B cell (primary cell): ENCODE data around the gene COL9A3. TPM values are rescaled to one million over a fixed set of nuclear protein-coding genes. Genes with fewer than 3 reads are reported as not detected.

Experiments used
- ATAC-seq: fragments of 200-7000 bp; cut with Tn5 transposase; one replicate; pipeline ENCODE4 v1.10.0; 2021; ENCODE audit warnings: low read depth, mild to moderate bottlenecking, moderate number of reproducible peaks, moderate library complexity
- CTCF ChIA-PET: fragments of 350-600 bp; sonication (Branson Sonifier 250); formaldehyde crosslinking; loops from one replicate; lab custom pipeline; 2021; ENCODE audit warnings: antibody characterized with exemption, inconsistent platforms; lab: Charles Lee
- POLR2A ChIA-PET: fragments of 350-600 bp; sonication (Branson Sonifier 250); formaldehyde crosslinking; loops from one replicate; lab custom pipeline; 2021; ENCODE audit warnings: antibody characterized with exemption; lab: Charles Lee
- DNase-seq: peaks from one replicate; pipeline ENCODE4 v3.0.0; 2013
- H2AFZ ChIP-seq: 2 replicates; pipeline ENCODE4 v1.6.1; 2012; ENCODE audit warnings: mild to moderate bottlenecking, low read depth, low read length; ENCODE audit not compliant: insufficient read depth, poor library complexity, severe bottlenecking
- H3K27ac ChIP-seq, 2 donors: 1 replicate in 1 of 2; 2 replicates in 1 of 2; pipeline ENCODE4 v1.5.1; 2012 to 2013; ENCODE audit warnings: low read length in 2 of 2, mild to moderate bottlenecking in 2 of 2, moderate library complexity in 1 of 2
- H3K27me3 ChIP-seq, 4 experiments: fragments of 200-600 bp in 1 of 4; sonication (generic) in 1 of 4; replicated peaks in 1 of 4; 1 replicate in 2 of 4; 2 replicates in 2 of 4; pipeline versions ENCODE4 v1.6.1 to v1.7.0; 2013 to 2016; ENCODE audit warnings: low read length in 3 of 4, mild to moderate bottlenecking in 2 of 4, mixed read lengths in 1 of 4, moderate library complexity in 1 of 4; ENCODE audit not compliant: insufficient read depth in 4 of 4, control insufficient read depth in 3 of 4; ENCODE audit errors: control extremely low read depth in 1 of 4
- H3K36me3 ChIP-seq, 2 experiments: replicated peaks in 1 of 2; 1 replicate in 1 of 2; 2 replicates in 1 of 2; pipeline versions ENCODE4 v1.6.1 to v1.7.1; 2013; ENCODE audit warnings: low read length in 1 of 2; ENCODE audit not compliant: insufficient read depth in 2 of 2, control insufficient read depth in 1 of 2; ENCODE audit errors: control extremely low read depth in 1 of 2, extremely low read depth in 1 of 2
- H3K4me1 ChIP-seq, 2 donors: fragments of 200-600 bp in 1 of 2; sonication (generic) in 1 of 2; 1 replicate in 1 of 2; 2 replicates in 1 of 2; pipeline versions ENCODE4 v1.5.1 to v1.6.1; 2013 to 2017; ENCODE audit warnings: low read length in 2 of 2; ENCODE audit not compliant: control insufficient read depth in 2 of 2, insufficient read depth in 2 of 2
- H3K4me2 ChIP-seq: replicated peaks from 2 replicates; pipeline ENCODE3; 2012; ENCODE audit warnings: mild to moderate bottlenecking, low read depth, low read length; ENCODE audit not compliant: poor library complexity, severe bottlenecking
- H3K4me3 ChIP-seq, 5 experiments: fragments of 200-600 bp in 1 of 5; sonication (generic) in 1 of 5; 1 replicate in 3 of 5; 2 replicates in 2 of 5; pipeline versions ENCODE4 v1.5.1 to v1.7.0; 2011 to 2016; ENCODE audit warnings: low read length in 4 of 5, mild to moderate bottlenecking in 4 of 5, low read depth in 2 of 5, control low read depth in 1 of 5, moderate library complexity in 1 of 5; ENCODE audit not compliant: insufficient read depth in 1 of 5; ENCODE audit errors: control extremely low read depth in 1 of 5, extremely low read depth in 1 of 5
- H3K79me2 ChIP-seq: fragments of 200-600 bp; sonication (generic); one replicate; pipeline ENCODE4 v1.6.0; 2016; ENCODE audit warnings: low read length; ENCODE audit not compliant: control insufficient read depth, insufficient read depth
- H3K9ac ChIP-seq: fragments of 200-600 bp; sonication (generic); 2 replicates; pipeline ENCODE4 v1.6.1; 2017; ENCODE audit warnings: mild to moderate bottlenecking, low read length, moderate library complexity
- H3K9me3 ChIP-seq, 3 donors: one replicate each; pipeline versions ENCODE4 v1.6.1 to v1.7.1; 2013; ENCODE audit warnings: low read length in 2 of 3; ENCODE audit not compliant: control insufficient read depth in 2 of 3, insufficient read depth in 1 of 3; ENCODE audit errors: control extremely low read depth in 1 of 3
- H4K20me1 ChIP-seq: 2 replicates; pipeline ENCODE4 v1.6.0; 2012; ENCODE audit warnings: mild to moderate bottlenecking, low read length; ENCODE audit not compliant: insufficient read depth, control insufficient read depth, poor library complexity, severe bottlenecking
- H3K27ac Mint-ChIP-seq: one replicate; pipeline ENCODE4 v1.8.0; 2021; ENCODE audit warnings: mixed read lengths
- H3K27me3 Mint-ChIP-seq: one replicate; pipeline ENCODE4 v1.8.0; 2021; ENCODE audit warnings: mixed read lengths
- H3K4me1 Mint-ChIP-seq: one replicate; pipeline ENCODE4 v1.8.0; 2021; ENCODE audit warnings: mixed read lengths
- H3K4me3 Mint-ChIP-seq: one replicate; pipeline ENCODE4 v1.8.0; 2021; ENCODE audit warnings: mixed read lengths
- H3K9me3 Mint-ChIP-seq: one replicate; pipeline ENCODE4 v1.8.0; 2022; ENCODE audit warnings: mixed read lengths; ENCODE audit not compliant: insufficient read depth
- EZH2 ChIP-seq: IDR thresholded peaks from 2 replicates; pipeline ENCODE4 v1.6.1; 2012; ENCODE audit warnings: borderline replicate concordance, low read depth, mild to moderate bottlenecking, moderate library complexity, low read length; ENCODE audit not compliant: insufficient read depth, poor library complexity, severe bottlenecking
- WGBS: methylation state at CpG from one replicate; pipeline ENCODE4 v1.1.5; 2013; ENCODE audit warnings: missing lambda C conversion rate; ENCODE audit not compliant: insufficient coverage; 5-methylcytosine and 5-hydroxymethylcytosine counted together
- intact Hi-C: fragments of 100-400 bp; cut with micrococcal nuclease; formaldehyde crosslinking; loops from one replicate; pipeline ENCODE4 v1.10.0; 2022
- polyA plus RNA-seq: library from polyadenylated mRNA; depleted of rRNA; stranded (reverse); fragments of >200 nt; gene quantifications from 2 replicates; pipeline ENCODE4 v1.2.3, GENCODE V29; 2012
- total RNA-seq, 2 donors: library from RNA; stranded (reverse); fragments of 120-200 nt in 1 of 2; gene quantifications; 1 replicate in 1 of 2; 2 replicates in 1 of 2; pipeline versions ENCODE4 v1.2.3 to v1.2.4, GENCODE V29; 2013 to 2022
- TF ChIP-seq, protein P1 (sequence below): fragments of 200-600 bp; IDR thresholded peaks from one replicate; pipeline ENCODE4 v1.8.0; 2022; ENCODE audit warnings: antibody characterized with exemption, mild to moderate bottlenecking

Gene COL9A3
- total and polyA plus RNA-seq, 2 donors (not counting 1 experiment from before 2014, with no cell fraction given), result 10.7 to 96.3 TPM

DNA sequence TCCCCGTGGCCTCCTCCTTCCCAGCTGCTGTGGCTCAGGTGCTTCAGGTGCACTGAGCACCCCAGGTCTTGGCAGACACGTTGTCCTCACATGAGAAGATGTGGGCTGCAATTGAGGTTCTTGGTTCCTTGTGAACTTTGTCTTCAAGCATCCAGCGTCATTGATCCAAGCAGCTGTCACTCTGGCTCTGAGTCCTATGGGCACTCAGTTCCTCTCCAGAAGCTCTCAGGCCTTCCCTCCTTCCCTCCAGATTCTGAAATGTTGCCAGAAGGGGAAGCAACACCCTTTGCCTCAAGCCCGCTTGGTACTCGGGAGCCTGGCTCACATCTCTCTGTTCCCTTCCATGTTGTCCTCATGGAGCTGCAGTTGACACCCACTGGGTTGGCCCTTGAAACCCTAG lies 29.0 kb upstream of the COL9A3 start:
- peaks cover 0 to 11% of the 10 kb centered on the region in 2 donors for H3K4me1 ChIP-seq
- Mint-ChIP-seq H3K4me1 (peaks cover 8% of the 10 kb centered on the region), H3K9me3 (no peaks in the 10 kb centered on the region), H3K27ac (no peak overlapping the region), H3K27me3 (no peaks in the 10 kb centered on the region), H3K4me3 (no peak overlapping the region)
- H3K4me2 ChIP-seq, result no peak overlapping the region
- no peaks in the 10 kb centered on the region for H4K20me1 ChIP-seq
- H3K9me3 ChIP-seq, result no peaks in the 10 kb centered on the region
- TF ChIP-seq, protein P1, sequence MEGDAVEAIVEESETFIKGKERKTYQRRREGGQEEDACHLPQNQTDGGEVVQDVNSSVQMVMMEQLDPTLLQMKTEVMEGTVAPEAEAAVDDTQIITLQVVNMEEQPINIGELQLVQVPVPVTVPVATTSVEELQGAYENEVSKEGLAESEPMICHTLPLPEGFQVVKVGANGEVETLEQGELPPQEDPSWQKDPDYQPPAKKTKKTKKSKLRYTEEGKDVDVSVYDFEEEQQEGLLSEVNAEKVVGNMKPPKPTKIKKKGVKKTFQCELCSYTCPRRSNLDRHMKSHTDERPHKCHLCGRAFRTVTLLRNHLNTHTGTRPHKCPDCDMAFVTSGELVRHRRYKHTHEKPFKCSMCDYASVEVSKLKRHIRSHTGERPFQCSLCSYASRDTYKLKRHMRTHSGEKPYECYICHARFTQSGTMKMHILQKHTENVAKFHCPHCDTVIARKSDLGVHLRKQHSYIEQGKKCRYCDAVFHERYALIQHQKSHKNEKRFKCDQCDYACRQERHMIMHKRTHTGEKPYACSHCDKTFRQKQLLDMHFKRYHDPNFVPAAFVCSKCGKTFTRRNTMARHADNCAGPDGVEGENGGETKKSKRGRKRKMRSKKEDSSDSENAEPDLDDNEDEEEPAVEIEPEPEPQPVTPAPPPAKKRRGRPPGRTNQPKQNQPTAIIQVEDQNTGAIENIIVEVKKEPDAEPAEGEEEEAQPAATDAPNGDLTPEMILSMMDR, result no peak
- TF ChIP-seq EZH2, result no peak
- CTCF ChIA-PET, result interaction anchor here (0.8 to 2.4 kb wide), 3 partner anchors 21 to 170 kb away, joined by 3 to 10 read pairs (median 4); partner anchors contain the start of gene SLCO4A1
- POLR2A ChIA-PET, result interaction anchor here (1.5 kb wide), 1 partner anchor 164 kb away, joined by 3 read pairs; no protein-coding TSS in a partner anchor
- H3K36me3 ChIP-seq, result no peaks in the 10 kb centered on the region
- H3K27ac ChIP-seq, result no peak overlapping the region
- no peak overlapping the region for H3K4me3 ChIP-seq
- H3K27me3 ChIP-seq, result no peaks in the 10 kb centered on the region
- intact Hi-C loops, result no loop called here
- 91% methylated on average over 5 of the region's 5 CpGs for WGBS
- ATAC-seq (no peak), DNase-seq (no peak)
- no peak overlapping the region for H2AFZ ChIP-seq
- H3K79me2 ChIP-seq, result no peaks in the 10 kb centered on the region
- H3K9ac ChIP-seq, result no peak overlapping the region

DNA sequence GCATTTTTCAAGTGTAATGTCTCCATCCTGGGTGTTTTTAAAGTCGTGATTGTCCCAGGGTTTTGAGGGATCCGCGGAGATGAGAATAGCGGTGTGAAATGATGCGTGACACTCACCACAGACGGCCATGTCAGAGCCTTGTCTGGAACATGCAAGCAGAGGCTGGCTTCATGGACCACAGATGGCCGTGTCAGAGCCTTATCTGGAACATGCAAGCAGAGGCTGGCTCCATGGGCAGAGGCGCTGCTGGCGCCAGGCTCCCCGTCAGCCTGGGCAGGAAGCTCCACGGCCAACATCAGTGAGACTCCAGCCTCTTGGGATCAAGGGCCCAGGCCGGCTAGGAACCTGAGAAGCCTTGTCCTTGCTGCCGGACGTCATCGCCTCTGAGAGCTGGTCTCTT lies 28.2 kb upstream of the COL9A3 start:
- no peaks in the 10 kb centered on the region for H4K20me1 ChIP-seq
- POLR2A ChIA-PET, result interaction anchor here (1.5 kb wide), 1 partner anchor 165 kb away, joined by 3 read pairs; no protein-coding TSS in a partner anchor
- H3K4me1 ChIP-seq, result peaks cover 4 to 19% of the 10 kb centered on the region in 2 donors
- Mint-ChIP-seq H3K4me1 (peaks cover 16% of the 10 kb centered on the region), H3K27ac (no peak overlapping the region), H3K4me3 (no peak overlapping the region), H3K27me3 (no peaks in the 10 kb centered on the region), H3K9me3 (no peaks in the 10 kb centered on the region)
- DNase-seq, result no peak
- TF ChIP-seq, protein P1, result no peak
- no peak for TF ChIP-seq EZH2
- H3K36me3 ChIP-seq, result no peaks in the 10 kb centered on the region
- no peaks in the 10 kb centered on the region for H3K79me2 ChIP-seq
- intact Hi-C loops, result no loop called here
- H2AFZ ChIP-seq, result no peak overlapping the region
- H3K27ac ChIP-seq, result no peak overlapping the region
- CTCF ChIA-PET, result interaction anchor here (0.5 to 2.4 kb wide), 7 partner anchors 9 to 289 kb away, joined by 3 to 10 read pairs (median 4); no protein-coding TSS in a partner anchor
- no peak for ATAC-seq
- H3K9ac ChIP-seq, result no peak overlapping the region
- no peak overlapping the region for H3K4me2 ChIP-seq
- WGBS, result 86% methylated on average over 15 of the region's 15 CpGs
- H3K9me3 ChIP-seq, result no peaks in the 10 kb centered on the region
- H3K4me3 ChIP-seq, result no peak overlapping the region
- no peaks in the 10 kb centered on the region for H3K27me3 ChIP-seq
